Endothelial cell of umbilical vein (primary cell): ENCODE measurements around the gene GEMIN4. TPM values are rescaled to one million over a fixed set of nuclear protein-coding genes. Genes with fewer than 3 reads are reported as not detected.

Experiments
- BruUV-seq: library from RNA; stranded (reverse); fragments of 400-500 nt; replicated peaks from 2 replicates; lab custom pipeline; 2021; lab: Mats Ljungman, UMichigan
- CTCF ChIA-PET: fragments of 300-600, 350-600 bp; sonication (Branson Sonifier 250); formaldehyde crosslinking; loops from one replicate; lab custom pipeline; 2021; ENCODE audit warnings: antibody characterized with exemption, inconsistent platforms; lab: Charles Lee
- POLR2A ChIA-PET: fragments of 300-600, 350-600 bp; sonication (Branson Sonifier 250); formaldehyde crosslinking; loops from one replicate; lab custom pipeline; 2021; ENCODE audit warnings: antibody characterized with exemption, inconsistent platforms; lab: Charles Lee
- DNase-seq: peaks from one replicate; pipeline ENCODE4 v3.0.0-alpha.2; 2011; ENCODE audit warnings: low read depth, low spot score
- FAIRE-seq: peaks from 2 replicates; lab custom pipeline; 2011; peaks lifted over from hg19 to GRCh38; lab: Jason Lieb, UNC
- H2AFZ ChIP-seq: 2 replicates; pipeline ENCODE4 v1.6.0; 2012; ENCODE audit warnings: low read depth, low read length, control low read depth, inconsistent platforms
- H3K27ac ChIP-seq: 2 replicates; pipeline ENCODE4 v1.5.1; 2011; ENCODE audit warnings: low read depth, mild to moderate bottlenecking, control low read depth, low read length, moderate library complexity; ENCODE audit not compliant: insufficient read depth
- H3K27me3 ChIP-seq, 2 experiments: 2 replicates each; pipeline versions ENCODE4 v1.6.0 to v1.6.1; 2011; ENCODE audit warnings: low read length in 2 of 2, mixed read lengths in 1 of 2; ENCODE audit not compliant: control insufficient read depth in 2 of 2, insufficient read depth in 2 of 2
- H3K36me3 ChIP-seq, 2 experiments: 2 replicates in 1 of 2; 3 replicates in 1 of 2; pipeline ENCODE4 v1.5.1; 2011; ENCODE audit warnings: low read length in 2 of 2, mild to moderate bottlenecking in 1 of 2, moderate library complexity in 1 of 2; ENCODE audit not compliant: control insufficient read depth in 2 of 2, insufficient read depth in 2 of 2; ENCODE audit errors: extremely low read depth in 1 of 2
- H3K4me1 ChIP-seq: 3 replicates; pipeline ENCODE4 v1.5.1; 2011; ENCODE audit warnings: mild to moderate bottlenecking, low read length; ENCODE audit not compliant: control insufficient read depth, insufficient read depth; ENCODE audit errors: extremely low read depth
- H3K4me2 ChIP-seq: 2 replicates; pipeline ENCODE4 v1.6.1; 2011; ENCODE audit warnings: low read length, control low read depth, mixed read lengths; ENCODE audit not compliant: insufficient read depth
- H3K4me3 ChIP-seq, 3 experiments: fragments of 200-600 bp in 1 of 3; sonication (generic), shearing (Covaris generic) in 1 of 3; replicated peaks in 1 of 3; 2 replicates each; pipeline ENCODE4 v1.5.1; 2011 to 2016; ENCODE audit warnings: control low read depth in 3 of 3, low read length in 3 of 3, mild to moderate bottlenecking in 2 of 3, inconsistent platforms in 1 of 3, low read depth in 1 of 3, moderate library complexity in 1 of 3; ENCODE audit not compliant: insufficient read depth in 1 of 3
- H3K79me2 ChIP-seq: 2 replicates; pipeline ENCODE4 v1.6.0; 2012; ENCODE audit warnings: low read length, inconsistent platforms; ENCODE audit not compliant: control insufficient read depth, insufficient read depth
- H3K9ac ChIP-seq: replicated peaks from 2 replicates; pipeline ENCODE3; 2011; ENCODE audit warnings: low read length, control low read depth; ENCODE audit not compliant: insufficient read depth; ENCODE audit errors: extremely low read depth
- H3K9me1 ChIP-seq: replicated peaks from 3 replicates; pipeline ENCODE4 v1.6.0; 2011; ENCODE audit warnings: mild to moderate bottlenecking, low read length; ENCODE audit not compliant: control insufficient read depth, insufficient read depth; ENCODE audit errors: extremely low read depth
- H3K9me3 ChIP-seq: replicated peaks from 2 replicates; pipeline ENCODE4 v1.5.1; 2012; ENCODE audit warnings: low read length, inconsistent platforms; ENCODE audit not compliant: control insufficient read depth, insufficient read depth
- H4K20me1 ChIP-seq: replicated peaks from 2 replicates; pipeline ENCODE3; 2011; ENCODE audit warnings: mild to moderate bottlenecking, low read length; ENCODE audit not compliant: control insufficient read depth, insufficient read depth; ENCODE audit errors: extremely low read depth
- EZH2 ChIP-seq: IDR thresholded peaks from 2 replicates; pipeline ENCODE4 v1.6.1; 2012; ENCODE audit warnings: borderline replicate concordance, low read depth, mild to moderate bottlenecking, moderate library complexity, low read length, inconsistent platforms; ENCODE audit not compliant: severe bottlenecking
- FOS ChIP-seq: IDR thresholded peaks from 2 replicates; pipeline ENCODE4 v1.6.1; 2011; ENCODE audit warnings: mild to moderate bottlenecking, low read length, moderate library complexity, borderline replicate concordance; ENCODE audit not compliant: insufficient read depth
- GATA2 ChIP-seq: IDR thresholded peaks from 2 replicates; pipeline ENCODE4 v1.7.0; 2011; ENCODE audit warnings: low read depth, mild to moderate bottlenecking, moderate library complexity, mixed read lengths, low read length; ENCODE audit not compliant: insufficient read length, insufficient read depth
- JUN ChIP-seq: IDR thresholded peaks from 2 replicates; pipeline ENCODE4 v1.6.1; 2011; ENCODE audit warnings: borderline replicate concordance, low read depth; ENCODE audit not compliant: insufficient read length, insufficient read depth
- MYC ChIP-seq: IDR thresholded peaks from one replicate; pipeline ENCODE4 v1.6.1; 2011; ENCODE audit warnings: mild to moderate bottlenecking, low read depth, low read length
- POLR2A ChIP-seq: IDR thresholded peaks from 2 replicates; pipeline ENCODE4 v1.6.1; 2012; ENCODE audit warnings: low read depth, mild to moderate bottlenecking, control low read depth, low read length
- POLR2AphosphoS5 ChIP-seq: IDR thresholded peaks from 2 replicates; pipeline ENCODE4 v1.6.1; 2012; ENCODE audit warnings: low read depth, mild to moderate bottlenecking, control low read depth, low read length, moderate library complexity; ENCODE audit not compliant: insufficient read depth
- dilution Hi-C: fragments of 300-500 bp; cut with MboI; formaldehyde crosslinking; loops from one replicate; pipeline ENCODE4 v1.15.0; 2019; ENCODE audit warnings: low sequenced_read_pairs; ENCODE audit not compliant: extremely low pct_ligation_motif_present
- intact Hi-C: fragments of 100-400 bp; cut with micrococcal nuclease; formaldehyde crosslinking; loops from one replicate; pipeline ENCODE4 v1.10.0; 2022
- polyA plus RNA-seq, 4 experiments: library from polyadenylated mRNA; depleted of rRNA in 3 of 4; stranded (reverse) in 3 of 4; unstranded in 1 of 4; fragments of >200 nt; gene quantifications; 2 replicates each; pipeline versions ENCODE4 v1.2.1 to v1.2.3, GENCODE V29; 2011 to 2012; ENCODE audit warnings: missing spikeins in 1 of 4
- total RNA-seq: library from RNA; stranded (reverse); gene quantifications from 2 replicates; pipeline ENCODE4 v1.2.3, GENCODE V29; 2021
- TF ChIP-seq, protein P1 (sequence below): IDR thresholded peaks from 2 replicates; pipeline ENCODE4 v1.6.1; 2011; ENCODE audit not compliant: insufficient read depth, insufficient read length
- TF ChIP-seq, protein P2 (sequence below), 2 donors: IDR thresholded peaks; 1 replicate in 1 of 2; 2 replicates in 1 of 2; pipeline ENCODE4 v1.5.1; 2011; ENCODE audit warnings: low read length in 2 of 2, mild to moderate bottlenecking in 2 of 2, moderate library complexity in 2 of 2, control low read depth in 1 of 2, inconsistent platforms in 1 of 2, low read depth in 1 of 2; ENCODE audit not compliant: insufficient read depth in 1 of 2; ENCODE audit errors: extremely low read depth in 1 of 2

Gene GEMIN4
- total and polyA plus RNA-seq, 2 donors (not counting 3 experiments of a cell fraction or from before 2014, with no cell fraction given): 23.5 to 29.9 TPM

DNA sequence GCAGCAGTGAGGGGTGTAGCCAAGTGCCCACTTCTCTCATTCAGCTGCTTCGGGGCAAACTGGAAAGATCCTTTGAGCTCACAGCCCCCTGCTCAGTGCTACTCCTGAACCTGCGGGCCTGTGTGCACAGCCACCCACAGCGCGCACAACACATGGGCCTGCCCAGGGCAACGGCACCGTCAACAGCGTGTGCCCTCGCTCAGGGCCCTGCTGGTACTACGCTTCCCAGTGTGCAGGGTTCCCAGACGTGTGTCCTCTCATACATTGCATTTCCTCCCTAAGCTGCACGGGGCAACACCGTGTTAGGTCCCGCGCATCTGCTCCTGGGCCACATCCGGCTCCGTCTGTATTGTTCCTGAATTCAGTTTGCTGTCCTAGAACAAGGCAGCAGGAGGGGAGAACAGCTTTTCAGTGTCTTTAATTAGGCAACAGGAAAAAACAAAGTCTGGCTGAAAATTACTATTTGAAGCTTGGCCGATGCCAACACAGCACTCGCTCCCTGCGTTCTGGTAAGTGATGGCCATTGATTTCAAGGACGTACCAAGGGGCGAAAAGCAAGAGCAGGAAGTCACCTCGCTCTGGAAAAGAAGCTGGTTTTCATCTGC, 45.3 kb upstream of the GEMIN4 start:
- DNase-seq (no peak), FAIRE-seq (no peak)
- peaks cover 3 to 6% of the 10 kb centered on the region in 2 experiments for H3K36me3 ChIP-seq
- no peaks in the 10 kb centered on the region for H3K9me3 ChIP-seq
- H3K9ac ChIP-seq: no peak overlapping the region
- no peak overlapping the region for H3K4me2 ChIP-seq
- CTCF ChIA-PET: interaction anchor here (0.8 to 15.3 kb wide), 4 partner anchors 82 to 259 kb away, joined by 5 to 341 read pairs (median 41); partner anchors contain the start of genes NXN and TIMM22
- H3K27ac ChIP-seq: no peak overlapping the region
- peaks cover 10% of the 10 kb centered on the region for H3K4me1 ChIP-seq
- no peak overlapping the region for H2AFZ ChIP-seq
- H3K4me3 ChIP-seq: no peak overlapping the region
- H3K9me1 ChIP-seq: no peaks in the 10 kb centered on the region
- TF ChIP-seq GATA2 (no peak), POLR2A (no peak), POLR2AphosphoS5 (no peak), EZH2 (no peak), MYC (no peak), FOS (no peak), JUN (no peak)
- TF ChIP-seq, protein P1, sequence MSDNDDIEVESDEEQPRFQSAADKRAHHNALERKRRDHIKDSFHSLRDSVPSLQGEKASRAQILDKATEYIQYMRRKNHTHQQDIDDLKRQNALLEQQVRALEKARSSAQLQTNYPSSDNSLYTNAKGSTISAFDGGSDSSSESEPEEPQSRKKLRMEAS: no peak
- TF ChIP-seq, protein P2, sequence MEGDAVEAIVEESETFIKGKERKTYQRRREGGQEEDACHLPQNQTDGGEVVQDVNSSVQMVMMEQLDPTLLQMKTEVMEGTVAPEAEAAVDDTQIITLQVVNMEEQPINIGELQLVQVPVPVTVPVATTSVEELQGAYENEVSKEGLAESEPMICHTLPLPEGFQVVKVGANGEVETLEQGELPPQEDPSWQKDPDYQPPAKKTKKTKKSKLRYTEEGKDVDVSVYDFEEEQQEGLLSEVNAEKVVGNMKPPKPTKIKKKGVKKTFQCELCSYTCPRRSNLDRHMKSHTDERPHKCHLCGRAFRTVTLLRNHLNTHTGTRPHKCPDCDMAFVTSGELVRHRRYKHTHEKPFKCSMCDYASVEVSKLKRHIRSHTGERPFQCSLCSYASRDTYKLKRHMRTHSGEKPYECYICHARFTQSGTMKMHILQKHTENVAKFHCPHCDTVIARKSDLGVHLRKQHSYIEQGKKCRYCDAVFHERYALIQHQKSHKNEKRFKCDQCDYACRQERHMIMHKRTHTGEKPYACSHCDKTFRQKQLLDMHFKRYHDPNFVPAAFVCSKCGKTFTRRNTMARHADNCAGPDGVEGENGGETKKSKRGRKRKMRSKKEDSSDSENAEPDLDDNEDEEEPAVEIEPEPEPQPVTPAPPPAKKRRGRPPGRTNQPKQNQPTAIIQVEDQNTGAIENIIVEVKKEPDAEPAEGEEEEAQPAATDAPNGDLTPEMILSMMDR (IDR thresholded peaks at IDR 0.05; ENCODE audit: extremely low read depth in 1 of 2, insufficient read depth in 1 of 2, low read depth in 1 of 2, low read length in 2 of 2): no peak
- no peaks in the 10 kb centered on the region for H4K20me1 ChIP-seq
- dilution Hi-C loops (loop anchor here (25.0 kb wide), 1 partner anchor 190 kb away; the partner anchor contains the start of genes NXN and TIMM22), intact Hi-C loops (no loop called here)
- no peaks in the 10 kb centered on the region for H3K79me2 ChIP-seq
- BruUV-seq: no TSS peak
- POLR2A ChIA-PET: interaction anchor here (0.6 to 0.9 kb wide), 2 partner anchors 173 to 183 kb away, joined by 3 to 4 read pairs; no protein-coding TSS in a partner anchor
- no peaks in the 10 kb centered on the region for H3K27me3 ChIP-seq
